HL-60 (cell line): Measurements from ENCODE around the gene TLE2.

Experiments used
- DNase-seq, 2 experiments: peaks; one replicate each; pipeline ENCODE4 v3.0.0-alpha.2; 2010 to 2020; ENCODE audit warnings: low read depth in 1 of 2, low spot score in 1 of 2
- H3K27ac ChIP-seq: fragments of 250-450 bp; sonication (Bioruptor Pico); replicated peaks from 2 replicates; pipeline ENCODE4 v1.5.1; 2020; ENCODE audit warnings: mild to moderate bottlenecking, moderate library complexity
- H3K27me3 ChIP-seq: fragments of 250-450 bp; sonication (Bioruptor Pico); 2 replicates; pipeline ENCODE4 v1.5.1; 2021; ENCODE audit warnings: mild to moderate bottlenecking, moderate library complexity; ENCODE audit not compliant: insufficient read depth, poor library complexity, severe bottlenecking
- H3K4me3 ChIP-seq: replicated peaks from 2 replicates; pipeline ENCODE4 v1.5.1; 2011; ENCODE audit warnings: mild to moderate bottlenecking, control low read depth, low read length; ENCODE audit not compliant: insufficient read depth
- GABPA ChIP-seq: IDR thresholded peaks from 2 replicates; pipeline ENCODE4 v1.6.1; 2012; ENCODE audit warnings: low read depth
- POLR2AphosphoS5 ChIP-seq: IDR thresholded peaks from 2 replicates; pipeline ENCODE4 v1.6.1; 2012; ENCODE audit warnings: low read depth
- SPI1 ChIP-seq: IDR thresholded peaks from 2 replicates; pipeline ENCODE4 v1.6.1; 2012; ENCODE audit warnings: low read depth, mild to moderate bottlenecking, borderline replicate concordance
- TF ChIP-seq, protein P1 (sequence below): IDR thresholded peaks from 2 replicates; pipeline ENCODE4 v1.6.1; 2012; ENCODE audit warnings: low read depth; ENCODE audit not compliant: insufficient replicate concordance
- TF ChIP-seq, protein P2 (sequence below): IDR thresholded peaks from one replicate; pipeline ENCODE4 v1.5.1; 2011; ENCODE audit warnings: low read length, control low read depth, inconsistent platforms; ENCODE audit not compliant: insufficient read depth

TLE2 gene

GRCh38 chr19:3017923-3018322 lies 11.2 kb downstream of the TLE2 start:
- H3K27ac ChIP-seq: no peak overlapping the region
- TF ChIP-seq, protein P1, sequence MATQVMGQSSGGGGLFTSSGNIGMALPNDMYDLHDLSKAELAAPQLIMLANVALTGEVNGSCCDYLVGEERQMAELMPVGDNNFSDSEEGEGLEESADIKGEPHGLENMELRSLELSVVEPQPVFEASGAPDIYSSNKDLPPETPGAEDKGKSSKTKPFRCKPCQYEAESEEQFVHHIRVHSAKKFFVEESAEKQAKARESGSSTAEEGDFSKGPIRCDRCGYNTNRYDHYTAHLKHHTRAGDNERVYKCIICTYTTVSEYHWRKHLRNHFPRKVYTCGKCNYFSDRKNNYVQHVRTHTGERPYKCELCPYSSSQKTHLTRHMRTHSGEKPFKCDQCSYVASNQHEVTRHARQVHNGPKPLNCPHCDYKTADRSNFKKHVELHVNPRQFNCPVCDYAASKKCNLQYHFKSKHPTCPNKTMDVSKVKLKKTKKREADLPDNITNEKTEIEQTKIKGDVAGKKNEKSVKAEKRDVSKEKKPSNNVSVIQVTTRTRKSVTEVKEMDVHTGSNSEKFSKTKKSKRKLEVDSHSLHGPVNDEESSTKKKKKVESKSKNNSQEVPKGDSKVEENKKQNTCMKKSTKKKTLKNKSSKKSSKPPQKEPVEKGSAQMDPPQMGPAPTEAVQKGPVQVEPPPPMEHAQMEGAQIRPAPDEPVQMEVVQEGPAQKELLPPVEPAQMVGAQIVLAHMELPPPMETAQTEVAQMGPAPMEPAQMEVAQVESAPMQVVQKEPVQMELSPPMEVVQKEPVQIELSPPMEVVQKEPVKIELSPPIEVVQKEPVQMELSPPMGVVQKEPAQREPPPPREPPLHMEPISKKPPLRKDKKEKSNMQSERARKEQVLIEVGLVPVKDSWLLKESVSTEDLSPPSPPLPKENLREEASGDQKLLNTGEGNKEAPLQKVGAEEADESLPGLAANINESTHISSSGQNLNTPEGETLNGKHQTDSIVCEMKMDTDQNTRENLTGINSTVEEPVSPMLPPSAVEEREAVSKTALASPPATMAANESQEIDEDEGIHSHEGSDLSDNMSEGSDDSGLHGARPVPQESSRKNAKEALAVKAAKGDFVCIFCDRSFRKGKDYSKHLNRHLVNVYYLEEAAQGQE: no peak
- TF ChIP-seq, protein P2, sequence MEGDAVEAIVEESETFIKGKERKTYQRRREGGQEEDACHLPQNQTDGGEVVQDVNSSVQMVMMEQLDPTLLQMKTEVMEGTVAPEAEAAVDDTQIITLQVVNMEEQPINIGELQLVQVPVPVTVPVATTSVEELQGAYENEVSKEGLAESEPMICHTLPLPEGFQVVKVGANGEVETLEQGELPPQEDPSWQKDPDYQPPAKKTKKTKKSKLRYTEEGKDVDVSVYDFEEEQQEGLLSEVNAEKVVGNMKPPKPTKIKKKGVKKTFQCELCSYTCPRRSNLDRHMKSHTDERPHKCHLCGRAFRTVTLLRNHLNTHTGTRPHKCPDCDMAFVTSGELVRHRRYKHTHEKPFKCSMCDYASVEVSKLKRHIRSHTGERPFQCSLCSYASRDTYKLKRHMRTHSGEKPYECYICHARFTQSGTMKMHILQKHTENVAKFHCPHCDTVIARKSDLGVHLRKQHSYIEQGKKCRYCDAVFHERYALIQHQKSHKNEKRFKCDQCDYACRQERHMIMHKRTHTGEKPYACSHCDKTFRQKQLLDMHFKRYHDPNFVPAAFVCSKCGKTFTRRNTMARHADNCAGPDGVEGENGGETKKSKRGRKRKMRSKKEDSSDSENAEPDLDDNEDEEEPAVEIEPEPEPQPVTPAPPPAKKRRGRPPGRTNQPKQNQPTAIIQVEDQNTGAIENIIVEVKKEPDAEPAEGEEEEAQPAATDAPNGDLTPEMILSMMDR: no peak
- no peak for TF ChIP-seq POLR2AphosphoS5
- TF ChIP-seq GABPA: no peak
- TF ChIP-seq SPI1: no peak
- H3K4me3 ChIP-seq: no peak overlapping the region
- no peaks in the 10 kb centered on the region for H3K27me3 ChIP-seq
- DNase-seq: no peak

- H3K27ac ChIP-seq: no peak overlapping the region
- DNase-seq: no peak
- TF ChIP-seq, protein P1: no peak
- TF ChIP-seq GABPA: no peak
- TF ChIP-seq SPI1: no peak
- TF ChIP-seq, protein P2: no peak
- TF ChIP-seq POLR2AphosphoS5: no peak
- no peaks in the 10 kb centered on the region for H3K27me3 ChIP-seq
- H3K4me3 ChIP-seq: no peak overlapping the region
Observed at GRCh38 chr19:3015126-3016057, 13.7 kb downstream of the TLE2 start.

- Histone ChIP-seq H3K4me3 (no peak overlapping the region), H3K27me3 (no peaks in the 10 kb centered on the region), H3K27ac (no peak overlapping the region)
- no peak for DNase-seq
- TF ChIP-seq, protein P2: no peak
- TF ChIP-seq GABPA: no peak
- TF ChIP-seq, protein P1: no peak
- TF ChIP-seq POLR2AphosphoS5: no peak
Observed at GRCh38 chr19:3014135-3014534, 14.9 kb downstream of the TLE2 start.
